Stomach (tissue), 4 donors: ENCODE results near the gene NEK7.

Experiments used
- POLR2A ChIP-seq, 4 donors: fragments of 450-650 bp; IDR thresholded peaks; one replicate each; pipeline ENCODE4 v1.6.1; 2016; ENCODE audit warnings: antibody characterized with exemption in 4 of 4, control low read depth in 2 of 4, mild to moderate bottlenecking in 1 of 4, moderate library complexity in 1 of 4
- POLR2AphosphoS5 ChIP-seq, 3 donors: sonication (generic); formaldehyde crosslinking; IDR thresholded peaks; one replicate each; pipeline ENCODE4 v1.6.1; 2016; ENCODE audit warnings: antibody characterized with exemption in 3 of 3
- TF ChIP-seq, protein P1 (sequence below), 7 experiments: fragments of 450-650 bp in 4 of 7; fragments of 200-600 bp in 3 of 7; sonication (generic) in 3 of 7; IDR thresholded peaks; one replicate each; pipeline ENCODE4 v1.5.1; 2016 to 2019; ENCODE audit warnings: antibody characterized with exemption in 7 of 7, control low read depth in 2 of 7, mild to moderate bottlenecking in 1 of 7

- TF ChIP-seq, protein P1, sequence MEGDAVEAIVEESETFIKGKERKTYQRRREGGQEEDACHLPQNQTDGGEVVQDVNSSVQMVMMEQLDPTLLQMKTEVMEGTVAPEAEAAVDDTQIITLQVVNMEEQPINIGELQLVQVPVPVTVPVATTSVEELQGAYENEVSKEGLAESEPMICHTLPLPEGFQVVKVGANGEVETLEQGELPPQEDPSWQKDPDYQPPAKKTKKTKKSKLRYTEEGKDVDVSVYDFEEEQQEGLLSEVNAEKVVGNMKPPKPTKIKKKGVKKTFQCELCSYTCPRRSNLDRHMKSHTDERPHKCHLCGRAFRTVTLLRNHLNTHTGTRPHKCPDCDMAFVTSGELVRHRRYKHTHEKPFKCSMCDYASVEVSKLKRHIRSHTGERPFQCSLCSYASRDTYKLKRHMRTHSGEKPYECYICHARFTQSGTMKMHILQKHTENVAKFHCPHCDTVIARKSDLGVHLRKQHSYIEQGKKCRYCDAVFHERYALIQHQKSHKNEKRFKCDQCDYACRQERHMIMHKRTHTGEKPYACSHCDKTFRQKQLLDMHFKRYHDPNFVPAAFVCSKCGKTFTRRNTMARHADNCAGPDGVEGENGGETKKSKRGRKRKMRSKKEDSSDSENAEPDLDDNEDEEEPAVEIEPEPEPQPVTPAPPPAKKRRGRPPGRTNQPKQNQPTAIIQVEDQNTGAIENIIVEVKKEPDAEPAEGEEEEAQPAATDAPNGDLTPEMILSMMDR (IDR thresholded peaks at IDR 0.05): no peak
- TF ChIP-seq POLR2A (IDR thresholded peaks at IDR 0.05): no peak
- no peak for TF ChIP-seq POLR2AphosphoS5 (IDR thresholded peaks at IDR 0.05)
Measured at GRCh38 chr1:198232940-198233675, 76.3 kb downstream of the NEK7 start.
